CD4-positive, CD25-positive, alpha-beta regulatory T cell (primary cell): Measurements from ENCODE around the gene RBM39. TPM values are rescaled to one million over a fixed set of nuclear protein-coding genes. Genes with fewer than 3 reads are reported as not detected.
A peak's percentile ranks its signal among the peaks of the same experiment; 100 is the strongest.
"Not testable (repeated sequence)": the region's sequence is repeated elsewhere in the genome, so short reads cannot be mapped to it uniquely, and the experiment has no call there.

Source experiments
- ATAC-seq, 2 donors: fragments of 150-1000 bp; cut with Tn5 transposase; one replicate each; pipeline ENCODE4 v1.10.0; 2021; ENCODE audit warnings: low read depth in 2 of 2, moderate number of reproducible peaks in 2 of 2, moderate library complexity in 1 of 2
- DNase-seq, 3 donors: peaks; one replicate each; pipeline versions ENCODE4 v3.0.0 to v3.0.0-alpha.2; 2012 to 2022; ENCODE audit warnings: mixed read lengths in 1 of 3
- H3K27ac ChIP-seq: one replicate; pipeline ENCODE4 v1.7.0; 2013; ENCODE audit warnings: mild to moderate bottlenecking, low read length; ENCODE audit not compliant: insufficient read depth, poor library complexity, severe bottlenecking
- H3K27me3 ChIP-seq: one replicate; pipeline ENCODE4 v1.7.0; 2013; ENCODE audit warnings: low read length; ENCODE audit not compliant: control insufficient read depth, insufficient read depth
- H3K36me3 ChIP-seq: one replicate; pipeline ENCODE4 v1.7.0; 2013; ENCODE audit warnings: mild to moderate bottlenecking, low read length, moderate library complexity; ENCODE audit not compliant: control insufficient read depth, insufficient read depth
- H3K4me1 ChIP-seq: 2 replicates; pipeline ENCODE4 v1.7.0; 2013; ENCODE audit warnings: mild to moderate bottlenecking, low read length; ENCODE audit not compliant: insufficient read depth, control insufficient read depth, poor library complexity, severe bottlenecking
- H3K4me3 ChIP-seq: one replicate; pipeline ENCODE4 v1.7.0; 2013; ENCODE audit warnings: low read depth, mild to moderate bottlenecking, low read length, moderate library complexity
- H3K9me3 ChIP-seq, 2 experiments: 1 replicate in 1 of 2; 2 replicates in 1 of 2; pipeline ENCODE4 v1.7.0; 2013; ENCODE audit warnings: low read length in 2 of 2, mild to moderate bottlenecking in 1 of 2, moderate library complexity in 1 of 2; ENCODE audit not compliant: control insufficient read depth in 2 of 2
- H3K27ac Mint-ChIP-seq, 3 donors: one replicate each; pipeline ENCODE4 v1.8.0; 2020 to 2022; ENCODE audit warnings: mild to moderate bottlenecking in 3 of 3, mixed read lengths in 3 of 3, moderate library complexity in 2 of 3
- H3K27me3 Mint-ChIP-seq: one replicate; pipeline ENCODE4 v1.8.0; 2022; ENCODE audit warnings: mild to moderate bottlenecking, mixed read lengths
- H3K36me3 Mint-ChIP-seq: one replicate; pipeline ENCODE4 v1.8.0; 2020; ENCODE audit warnings: mixed read lengths
- H3K4me1 Mint-ChIP-seq, 4 donors: one replicate each; pipeline ENCODE4 v1.8.0; 2020 to 2022; ENCODE audit warnings: mixed read lengths in 4 of 4, mild to moderate bottlenecking in 1 of 4
- H3K4me3 Mint-ChIP-seq, 4 donors: one replicate each; pipeline ENCODE4 v1.8.0; 2020 to 2022; ENCODE audit warnings: mild to moderate bottlenecking in 4 of 4, mixed read lengths in 4 of 4, moderate library complexity in 3 of 4
- H3K9me3 Mint-ChIP-seq, 7 donors: one replicate each; pipeline ENCODE4 v1.8.0; 2020 to 2022; ENCODE audit warnings: mixed read lengths in 7 of 7, mild to moderate bottlenecking in 3 of 7, moderate library complexity in 2 of 7
- polyA plus RNA-seq, 4 donors: library from polyadenylated mRNA; unstranded; fragments of 300-500 nt; fragmentation: Illumina TruSeq; gene quantifications; one replicate each; pipeline ENCODE4 v1.2.3, GENCODE V29; 2021
- total RNA-seq: library from RNA; stranded (reverse); gene quantifications from one replicate; pipeline ENCODE4 v1.2.3, GENCODE V29; 2022

RBM39 gene
- total and polyA plus RNA-seq, 5 donors from 2014 or later: 112 to 1,180 (median 120) TPM

- H3K27ac ChIP-seq: no peak overlapping the region
- DNase-seq (no peak), ATAC-seq (no peak)
- peaks cover 0 to 1% (median 0%) of the 10 kb centered on the region in 7 donors for H3K9me3 Mint-ChIP-seq
- no peak overlapping the region for H3K4me3 ChIP-seq
- no peak overlapping the region for H3K27ac Mint-ChIP-seq
- peaks cover 24% of the 10 kb centered on the region for H3K4me1 ChIP-seq
- peaks cover 22 to 41% (median 29%) of the 10 kb centered on the region in 4 donors for H3K4me1 Mint-ChIP-seq
- peak overlapping the region in 3 of 4 donors; percentile 42 to 86 (median 68) for H3K4me3 Mint-ChIP-seq
- H3K27me3 Mint-ChIP-seq: no peaks in the 10 kb centered on the region
- no peaks in the 10 kb centered on the region for H3K27me3 ChIP-seq
- H3K36me3 ChIP-seq: peaks cover 35% of the 10 kb centered on the region
- H3K36me3 Mint-ChIP-seq: peaks cover 10% of the 10 kb centered on the region
- no peaks in the 10 kb centered on the region for H3K9me3 ChIP-seq
Measured at GRCh38 chr20:35695978-35696377, 46.1 kb downstream of the RBM39 start.

- peaks cover 41% of the 10 kb centered on the region for H3K36me3 ChIP-seq
- peaks cover 15% of the 10 kb centered on the region for H3K36me3 Mint-ChIP-seq
- H3K4me3 ChIP-seq: no peak overlapping the region
- ATAC-seq (no peak), DNase-seq (no peak)
- no peaks in the 10 kb centered on the region for H3K27me3 ChIP-seq
- peaks cover 20 to 34% (median 24%) of the 10 kb centered on the region in 4 donors for H3K4me1 Mint-ChIP-seq
- peak overlapping the region in 1 of 4 donors; percentile 86 for H3K4me3 Mint-ChIP-seq
- H3K9me3 Mint-ChIP-seq: peaks cover 0 to 1% (median 0%) of the 10 kb centered on the region in 7 donors
- no peaks in the 10 kb centered on the region for H3K9me3 ChIP-seq
- no peaks in the 10 kb centered on the region for H3K27me3 Mint-ChIP-seq
- peak overlapping the region in 2 of 3 donors; percentile 2 to 74 for H3K27ac Mint-ChIP-seq
- peaks cover 23% of the 10 kb centered on the region for H3K4me1 ChIP-seq
- no peak overlapping the region for H3K27ac ChIP-seq
Measured at GRCh38 chr20:35695245-35695749, 46.8 kb downstream of the RBM39 start.

- Mint-ChIP-seq H3K4me1 (peaks cover 0 to 4% (median under 1%) of the 10 kb centered on the region in 4 donors), H3K27ac (no peak overlapping the region), H3K9me3 (no peaks in the 10 kb centered on the region), H3K36me3 (peaks cover 29% of the 10 kb centered on the region), H3K4me3 (no peak overlapping the region), H3K27me3 (no peaks in the 10 kb centered on the region)
- H3K27me3 ChIP-seq: no peaks in the 10 kb centered on the region
- DNase-seq (no peak), ATAC-seq (no peak)
- no peaks in the 10 kb centered on the region for H3K4me1 ChIP-seq
- H3K36me3 ChIP-seq: peaks cover 63% of the 10 kb centered on the region
- no peak overlapping the region for H3K4me3 ChIP-seq
- H3K9me3 ChIP-seq: no peaks in the 10 kb centered on the region
- no peak overlapping the region for H3K27ac ChIP-seq
Measured at GRCh38 chr20:35690265-35690664, 51.8 kb downstream of the RBM39 start.

GRCh38 chr20:35686872-35687271, 55.2 kb downstream of the RBM39 start:
- DNase-seq, H3K4me3 ChIP-seq, H3K27me3 Mint-ChIP-seq, H3K27ac ChIP-seq, H3K27me3 ChIP-seq, H3K4me1 ChIP-seq, H3K4me1 Mint-ChIP-seq, ATAC-seq, H3K4me3 Mint-ChIP-seq, H3K27ac Mint-ChIP-seq, H3K9me3 Mint-ChIP-seq, H3K9me3 ChIP-seq: not testable (repeated sequence)
- peaks cover 49% of the 10 kb centered on the region for H3K36me3 ChIP-seq
- H3K36me3 Mint-ChIP-seq: peaks cover 30% of the 10 kb centered on the region

DNA sequence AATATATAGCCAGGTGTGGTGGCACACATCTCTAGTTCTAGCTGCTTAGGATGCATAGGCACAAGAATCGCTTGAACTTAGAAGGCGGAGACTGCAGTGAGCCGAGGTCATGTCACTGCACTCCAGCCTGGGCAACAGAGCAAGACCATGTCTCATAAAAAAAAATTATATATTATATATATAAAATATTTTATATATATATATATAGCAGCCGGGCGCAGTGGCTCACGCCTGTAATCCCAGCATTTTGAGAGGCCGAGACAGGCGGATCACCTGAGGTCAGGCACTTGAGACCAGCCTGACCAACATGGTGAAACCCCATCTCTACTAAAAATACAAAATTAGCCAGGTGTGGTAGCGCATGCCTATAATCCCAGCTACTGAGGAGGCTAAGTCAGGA, 56.7 kb downstream of the RBM39 start:
- not testable (repeated sequence) for H3K4me1 ChIP-seq, H3K9me3 Mint-ChIP-seq
- peaks cover 40% of the 10 kb centered on the region for H3K36me3 Mint-ChIP-seq

GRCh38 chr20:35681960-35682359, 60.1 kb downstream of the RBM39 start:
- DNase-seq: no peak
- no peak for ATAC-seq
- no peaks in the 10 kb centered on the region for H3K9me3 Mint-ChIP-seq
- peaks cover 34% of the 10 kb centered on the region for H3K36me3 ChIP-seq
- no peak overlapping the region for H3K27ac Mint-ChIP-seq
- H3K4me1 ChIP-seq: no peaks in the 10 kb centered on the region
- H3K4me1 Mint-ChIP-seq: peaks cover 0 to 2% (median 0%) of the 10 kb centered on the region in 4 donors
- H3K4me3 Mint-ChIP-seq: no peak overlapping the region
- no peak overlapping the region for H3K4me3 ChIP-seq
- H3K36me3 Mint-ChIP-seq: peaks cover 20% of the 10 kb centered on the region
- no peak overlapping the region for H3K27ac ChIP-seq
- no peaks in the 10 kb centered on the region for H3K27me3 Mint-ChIP-seq
- H3K9me3 ChIP-seq: no peaks in the 10 kb centered on the region
- no peaks in the 10 kb centered on the region for H3K27me3 ChIP-seq

More for the DNA sequence above, 56.7 kb downstream of the RBM39 start:
- not testable (repeated sequence) for DNase-seq, H3K4me3 ChIP-seq, H3K4me3 Mint-ChIP-seq, H3K9me3 ChIP-seq, H3K27me3 Mint-ChIP-seq, H3K27ac Mint-ChIP-seq, H3K27ac ChIP-seq, H3K4me1 Mint-ChIP-seq, H3K27me3 ChIP-seq, ATAC-seq
- H3K36me3 ChIP-seq: peaks cover 50% of the 10 kb centered on the region

DNA sequence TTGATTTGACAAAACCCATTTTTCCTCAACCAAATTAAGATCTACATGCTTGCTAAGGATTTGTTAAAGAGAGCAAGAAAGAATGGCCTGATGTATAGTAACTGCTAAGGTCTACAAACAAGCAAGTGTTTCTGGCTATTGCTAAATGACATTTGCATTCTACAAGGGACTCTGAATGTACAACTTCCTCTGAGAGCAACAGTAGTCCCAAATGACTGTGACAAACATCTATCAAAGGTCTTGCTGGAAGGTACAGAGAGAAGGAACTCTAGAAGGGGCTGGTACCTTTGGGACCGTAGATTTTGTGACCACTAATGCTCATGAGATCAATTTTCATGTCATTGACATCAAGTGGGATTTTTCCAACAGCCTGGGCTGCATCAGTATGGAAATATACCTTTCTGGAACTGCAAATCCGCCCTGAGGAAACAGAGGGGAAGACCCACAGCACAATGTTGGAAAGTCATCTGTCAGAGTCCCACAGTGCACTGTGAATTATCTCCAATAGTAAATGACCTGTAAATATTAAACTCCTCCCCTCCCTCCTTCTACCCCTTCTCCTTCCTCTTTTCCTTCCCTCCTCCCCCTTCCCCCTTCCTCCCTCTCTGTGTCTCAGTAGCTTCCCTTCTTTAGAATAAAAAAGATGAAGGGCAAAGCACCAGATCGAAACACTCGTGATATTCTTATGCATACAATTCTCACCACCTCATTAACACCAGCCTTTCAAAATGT, 61.4 kb downstream of the RBM39 start:
- H3K27ac Mint-ChIP-seq: peak overlapping the region in 2 of 3 donors; percentile 22 to 49
- H3K27me3 Mint-ChIP-seq: no peaks in the 10 kb centered on the region
- Histone ChIP-seq H3K27me3 (no peaks in the 10 kb centered on the region), H3K4me3 (no peak overlapping the region), H3K9me3 (no peaks in the 10 kb centered on the region), H3K27ac (no peak overlapping the region), H3K4me1 (no peaks in the 10 kb centered on the region), H3K36me3 (peaks cover 28% of the 10 kb centered on the region)
- peaks cover 20% of the 10 kb centered on the region for H3K36me3 Mint-ChIP-seq
- peaks cover 0 to 2% (median 0%) of the 10 kb centered on the region in 4 donors for H3K4me1 Mint-ChIP-seq
- ATAC-seq (no peak), DNase-seq (no peak)
- H3K4me3 Mint-ChIP-seq: no peak overlapping the region
- no peaks in the 10 kb centered on the region for H3K9me3 Mint-ChIP-seq

DNA sequence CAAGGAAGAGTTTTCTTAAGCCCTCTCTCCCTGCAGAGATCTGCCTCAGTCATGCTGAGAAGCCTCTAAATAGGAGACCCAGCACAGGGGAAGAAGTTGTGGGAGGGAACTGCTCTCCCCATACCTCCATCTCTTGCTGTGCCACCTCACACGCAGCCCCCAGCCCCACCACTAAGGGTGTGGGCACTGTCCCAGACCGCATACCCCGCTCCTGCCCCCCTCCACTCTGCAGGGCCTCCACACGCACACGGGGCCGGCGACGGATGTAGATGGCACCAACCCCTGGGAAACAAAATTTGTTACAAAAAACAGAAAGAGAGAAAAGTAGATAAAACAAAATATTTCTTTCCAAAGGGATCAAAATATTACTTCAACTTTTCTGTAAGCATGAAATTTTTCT, 67.1 kb downstream of the RBM39 start:
- H3K9me3 ChIP-seq: no peaks in the 10 kb centered on the region
- no peaks in the 10 kb centered on the region for H3K27me3 ChIP-seq
- H3K27ac ChIP-seq: no peak overlapping the region
- H3K4me3 Mint-ChIP-seq: no peak overlapping the region
- no peak overlapping the region for H3K4me3 ChIP-seq
- H3K36me3 ChIP-seq: peaks cover 41% of the 10 kb centered on the region
- no peak overlapping the region for H3K27ac Mint-ChIP-seq
- H3K27me3 Mint-ChIP-seq: no peaks in the 10 kb centered on the region
- DNase-seq (no peak), ATAC-seq (no peak)
- H3K9me3 Mint-ChIP-seq: no peaks in the 10 kb centered on the region
- peaks cover 0 to 4% (median 0%) of the 10 kb centered on the region in 4 donors for H3K4me1 Mint-ChIP-seq
- H3K4me1 ChIP-seq: no peaks in the 10 kb centered on the region
- H3K36me3 Mint-ChIP-seq: peaks cover 28% of the 10 kb centered on the region
